GM12874 (cell line): ENCODE results near the gene DSG3.

ENCODE experiments used
- CTCF ChIP-seq: IDR thresholded peaks from 2 replicates; pipeline ENCODE4 v1.5.1; 2011; ENCODE audit warnings: low read depth, mild to moderate bottlenecking, control low read depth, low read length, moderate library complexity; ENCODE audit not compliant: insufficient read depth

DSG3 gene

DNA sequence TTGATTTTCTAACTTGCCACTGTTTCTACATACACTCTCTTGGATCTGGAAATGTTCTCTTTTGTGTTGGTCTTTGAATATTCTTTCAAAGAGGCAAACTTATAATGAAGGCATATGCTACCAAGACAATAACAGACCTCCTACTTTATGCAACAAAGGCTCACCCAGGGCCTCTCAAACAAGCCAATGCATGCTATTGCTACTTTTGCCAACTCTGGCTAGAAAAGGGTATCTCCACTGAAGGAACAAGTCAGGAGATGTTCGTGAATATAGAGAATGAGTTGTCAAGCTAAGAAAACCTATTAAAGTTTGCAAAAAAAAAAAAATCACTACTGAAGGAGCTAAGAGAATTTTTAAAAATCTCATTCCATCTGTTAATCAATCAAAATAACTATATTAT is 34.5 kb downstream of the DSG3 start:
- no peak for TF ChIP-seq CTCF

- no peak for TF ChIP-seq CTCF
Observed at GRCh38 chr18:31483396-31483795, 35.9 kb downstream of the DSG3 start.

GRCh38 chr18:31484461-31484860 is 36.9 kb downstream of the DSG3 start:
- TF ChIP-seq CTCF, result no peak

- no peak for TF ChIP-seq CTCF
Observed at GRCh38 chr18:31486165-31486564, 38.6 kb downstream of the DSG3 start.

- TF ChIP-seq CTCF, result no peak
Observed at GRCh38 chr18:31487246-31488015, 39.9 kb downstream of the DSG3 start.

GRCh38 chr18:31489311-31489710 is 41.8 kb downstream of the DSG3 start:
- no peak for TF ChIP-seq CTCF

GRCh38 chr18:31490387-31490786 is 42.8 kb downstream of the DSG3 start:
- no peak for TF ChIP-seq CTCF
